Measurements from ENCODE around the gene KIF3A.

Gene KIF3A

GRCh38 chr5:132646583-132647266 lies 90.6 kb downstream of the KIF3A start:
- TF ChIP-seq CTCF (IDR thresholded peaks at IDR 0.05; ENCODE audit: extremely low read depth, insufficient read depth, missing control alignments): no peak
- in situ Hi-C loops (cut with MboI; ENCODE audit: low pct_unique_long_range_greater_than_20kb, low sequenced_read_pairs, unreplicated experiment): no loop called here
- no peak for DNase-seq (ENCODE audit: low spot score)

GRCh38 chr5:132644177-132644576 lies 93.2 kb downstream of the KIF3A start:
- no peak for DNase-seq (ENCODE audit: low spot score)
- TF ChIP-seq CTCF (IDR thresholded peaks at IDR 0.05; ENCODE audit: extremely low read depth, insufficient read depth, missing control alignments): no peak
- in situ Hi-C loops (cut with MboI; ENCODE audit: low pct_unique_long_range_greater_than_20kb, low sequenced_read_pairs, unreplicated experiment): no loop called here
